ENCODE data around the gene SYNE2. TPM values are rescaled to one million over a fixed set of nuclear protein-coding genes. Genes with fewer than 3 reads are reported as not detected.

The SYNE2 gene
- polyA plus RNA-seq, 1 donor from 2014 or later: 82.3 TPM

DNA sequence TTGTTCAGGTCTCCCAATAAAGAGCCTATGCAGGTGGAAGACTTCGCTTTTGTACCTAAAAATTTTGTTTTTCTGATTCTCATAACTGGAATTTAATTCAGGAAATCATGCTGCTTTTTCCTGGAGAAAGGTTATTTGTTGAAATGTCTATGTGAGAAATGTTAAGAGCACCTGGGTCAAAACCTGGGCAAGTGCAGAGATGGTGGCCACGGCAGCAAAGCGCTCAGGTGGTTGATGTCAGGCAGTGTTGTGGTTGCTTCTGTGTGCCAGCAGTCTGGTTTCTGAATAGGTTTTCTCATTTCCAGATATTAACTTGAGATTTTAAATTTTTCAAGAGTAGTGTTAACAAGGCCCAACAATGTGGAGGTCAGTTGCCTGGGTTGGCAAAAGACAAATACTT, 345.2 kb downstream of the SYNE2 start:
- no peaks in the 10 kb centered on the region for H3K9me3 ChIP-seq (ENCODE audit: low read length)
- H2AFZ ChIP-seq (ENCODE audit: low read depth, low read length): peak overlapping the region; percentile 89
- H3K4me2 ChIP-seq (ENCODE audit: low read length): peak overlapping the region; percentile 100
- H3K4me3 ChIP-seq (ENCODE audit: low read length): peak overlapping the region; percentile 67
- no peaks in the 10 kb centered on the region for H4K20me1 ChIP-seq (ENCODE audit: insufficient read depth)
- H3K9me2 ChIP-seq (ENCODE audit: insufficient read depth, low read length): no peaks in the 10 kb centered on the region
- H3K79me2 ChIP-seq (replicated peaks; ENCODE audit: insufficient read depth, low read length): peaks cover 26% of the 10 kb centered on the region
- peak overlapping the region; percentile 90 for H3K9ac ChIP-seq (ENCODE audit: low read length)
- no peaks in the 10 kb centered on the region for H3K36me3 ChIP-seq (ENCODE audit: insufficient read depth, low read length)
- peaks cover 13% of the 10 kb centered on the region for H3F3A ChIP-seq (ENCODE audit: insufficient read depth, low read length, poor library complexity, severe bottlenecking)
- H3K27ac ChIP-seq (ENCODE audit: low read length): peak overlapping the region; percentile 99
- TF ChIP-seq, protein P1, sequence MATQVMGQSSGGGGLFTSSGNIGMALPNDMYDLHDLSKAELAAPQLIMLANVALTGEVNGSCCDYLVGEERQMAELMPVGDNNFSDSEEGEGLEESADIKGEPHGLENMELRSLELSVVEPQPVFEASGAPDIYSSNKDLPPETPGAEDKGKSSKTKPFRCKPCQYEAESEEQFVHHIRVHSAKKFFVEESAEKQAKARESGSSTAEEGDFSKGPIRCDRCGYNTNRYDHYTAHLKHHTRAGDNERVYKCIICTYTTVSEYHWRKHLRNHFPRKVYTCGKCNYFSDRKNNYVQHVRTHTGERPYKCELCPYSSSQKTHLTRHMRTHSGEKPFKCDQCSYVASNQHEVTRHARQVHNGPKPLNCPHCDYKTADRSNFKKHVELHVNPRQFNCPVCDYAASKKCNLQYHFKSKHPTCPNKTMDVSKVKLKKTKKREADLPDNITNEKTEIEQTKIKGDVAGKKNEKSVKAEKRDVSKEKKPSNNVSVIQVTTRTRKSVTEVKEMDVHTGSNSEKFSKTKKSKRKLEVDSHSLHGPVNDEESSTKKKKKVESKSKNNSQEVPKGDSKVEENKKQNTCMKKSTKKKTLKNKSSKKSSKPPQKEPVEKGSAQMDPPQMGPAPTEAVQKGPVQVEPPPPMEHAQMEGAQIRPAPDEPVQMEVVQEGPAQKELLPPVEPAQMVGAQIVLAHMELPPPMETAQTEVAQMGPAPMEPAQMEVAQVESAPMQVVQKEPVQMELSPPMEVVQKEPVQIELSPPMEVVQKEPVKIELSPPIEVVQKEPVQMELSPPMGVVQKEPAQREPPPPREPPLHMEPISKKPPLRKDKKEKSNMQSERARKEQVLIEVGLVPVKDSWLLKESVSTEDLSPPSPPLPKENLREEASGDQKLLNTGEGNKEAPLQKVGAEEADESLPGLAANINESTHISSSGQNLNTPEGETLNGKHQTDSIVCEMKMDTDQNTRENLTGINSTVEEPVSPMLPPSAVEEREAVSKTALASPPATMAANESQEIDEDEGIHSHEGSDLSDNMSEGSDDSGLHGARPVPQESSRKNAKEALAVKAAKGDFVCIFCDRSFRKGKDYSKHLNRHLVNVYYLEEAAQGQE (IDR thresholded peaks at IDR 0.05; ENCODE audit: borderline replicate concordance): no peak
- TF ChIP-seq EZH2 (IDR thresholded peaks at IDR 0.05; ENCODE audit: borderline replicate concordance, insufficient read depth, low read length, poor library complexity, severe bottlenecking) (no peak), EP300 (conservative IDR thresholded peaks at IDR 0.05; ENCODE audit: poor library complexity, severe bottlenecking) (no peak), MXI1 (conservative IDR thresholded peaks at IDR 0.05; ENCODE audit: poor library complexity, severe bottlenecking) (no peak), TAF1 (IDR thresholded peaks at IDR 0.05; ENCODE audit: low read depth) (no peak), SMC3 (conservative IDR thresholded peaks at IDR 0.05; ENCODE audit: poor library complexity) (no peak)
- TF ChIP-seq, protein P2, sequence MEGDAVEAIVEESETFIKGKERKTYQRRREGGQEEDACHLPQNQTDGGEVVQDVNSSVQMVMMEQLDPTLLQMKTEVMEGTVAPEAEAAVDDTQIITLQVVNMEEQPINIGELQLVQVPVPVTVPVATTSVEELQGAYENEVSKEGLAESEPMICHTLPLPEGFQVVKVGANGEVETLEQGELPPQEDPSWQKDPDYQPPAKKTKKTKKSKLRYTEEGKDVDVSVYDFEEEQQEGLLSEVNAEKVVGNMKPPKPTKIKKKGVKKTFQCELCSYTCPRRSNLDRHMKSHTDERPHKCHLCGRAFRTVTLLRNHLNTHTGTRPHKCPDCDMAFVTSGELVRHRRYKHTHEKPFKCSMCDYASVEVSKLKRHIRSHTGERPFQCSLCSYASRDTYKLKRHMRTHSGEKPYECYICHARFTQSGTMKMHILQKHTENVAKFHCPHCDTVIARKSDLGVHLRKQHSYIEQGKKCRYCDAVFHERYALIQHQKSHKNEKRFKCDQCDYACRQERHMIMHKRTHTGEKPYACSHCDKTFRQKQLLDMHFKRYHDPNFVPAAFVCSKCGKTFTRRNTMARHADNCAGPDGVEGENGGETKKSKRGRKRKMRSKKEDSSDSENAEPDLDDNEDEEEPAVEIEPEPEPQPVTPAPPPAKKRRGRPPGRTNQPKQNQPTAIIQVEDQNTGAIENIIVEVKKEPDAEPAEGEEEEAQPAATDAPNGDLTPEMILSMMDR (IDR thresholded peaks at IDR 0.05; ENCODE audit: poor library complexity, severe bottlenecking): no peak
- H3K27me3 ChIP-seq (ENCODE audit: insufficient read depth, low read depth, low read length): no peaks in the 10 kb centered on the region

DNA sequence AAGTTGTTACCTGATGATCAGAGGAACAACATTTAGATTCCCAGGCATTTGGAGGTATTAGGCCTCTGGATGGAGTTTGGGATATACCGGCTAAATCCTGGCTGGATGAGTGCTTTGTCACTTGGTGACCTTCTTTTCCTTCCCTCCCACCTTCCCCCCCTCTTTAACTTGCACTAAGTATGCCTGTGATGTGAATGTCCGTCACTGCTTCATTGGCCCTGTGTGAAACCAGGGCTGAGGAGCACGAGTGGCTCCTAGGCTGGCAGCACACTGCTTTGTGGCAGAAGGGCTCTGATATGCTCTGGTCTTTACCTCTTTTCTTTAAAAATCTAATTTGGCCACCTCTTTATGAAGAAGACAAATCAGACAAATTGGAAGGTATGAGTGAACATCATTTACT, 345.7 kb downstream of the SYNE2 start:
- peaks cover 13% of the 10 kb centered on the region for H3F3A ChIP-seq (ENCODE audit: insufficient read depth, low read length, poor library complexity, severe bottlenecking)
- no peaks in the 10 kb centered on the region for H3K9me3 ChIP-seq (ENCODE audit: low read length)
- peak overlapping the region; percentile 100 for H3K4me2 ChIP-seq (ENCODE audit: low read length)
- TF ChIP-seq RAD21 (conservative IDR thresholded peaks at IDR 0.05) (no peak), EP300 (conservative IDR thresholded peaks at IDR 0.05; ENCODE audit: poor library complexity, severe bottlenecking) (no peak), SMC3 (conservative IDR thresholded peaks at IDR 0.05; ENCODE audit: poor library complexity) (no peak), EZH2 (IDR thresholded peaks at IDR 0.05; ENCODE audit: borderline replicate concordance, insufficient read depth, low read length, poor library complexity, severe bottlenecking) (no peak), TAF1 (IDR thresholded peaks at IDR 0.05; ENCODE audit: low read depth) (no peak), MXI1 (conservative IDR thresholded peaks at IDR 0.05; ENCODE audit: poor library complexity, severe bottlenecking) (no peak), POLR2AphosphoS5 (IDR thresholded peaks at IDR 0.05) (no peak)
- TF ChIP-seq, protein P1 (IDR thresholded peaks at IDR 0.05; ENCODE audit: borderline replicate concordance): no peak
- TF ChIP-seq, protein P2 (IDR thresholded peaks at IDR 0.05; ENCODE audit: poor library complexity, severe bottlenecking): no peak
- peak overlapping the region; percentile 67 for H3K4me3 ChIP-seq (ENCODE audit: low read length)
- no peaks in the 10 kb centered on the region for H3K27me3 ChIP-seq (ENCODE audit: insufficient read depth, low read depth, low read length)
- peak overlapping the region; percentile 89 for H2AFZ ChIP-seq (ENCODE audit: low read depth, low read length)
- H3K9ac ChIP-seq (ENCODE audit: low read length): peak overlapping the region; percentile 90
- H3K9me2 ChIP-seq (ENCODE audit: insufficient read depth, low read length): no peaks in the 10 kb centered on the region
- H4K20me1 ChIP-seq (ENCODE audit: insufficient read depth): no peaks in the 10 kb centered on the region
- no peaks in the 10 kb centered on the region for H3K36me3 ChIP-seq (ENCODE audit: insufficient read depth, low read length)
- H3K79me2 ChIP-seq (replicated peaks; ENCODE audit: insufficient read depth, low read length): peaks cover 26% of the 10 kb centered on the region
- H3K27ac ChIP-seq (ENCODE audit: low read length): peak overlapping the region; percentile 99

Measured in neural cell (in vitro differentiated cells).